ENCODE results near the gene PSIP1.
"Not testable (repeated sequence)": the region's sequence is repeated elsewhere in the genome, so short reads cannot be mapped to it uniquely, and the experiment has no call there.

PSIP1 gene

GRCh38 chr9:15510789-15511575, at the start of gene PSIP1:
Gene PSIP1 (minus strand): TSS chr9:15510970. CDS start chr9:15510188, 782 bp downstream.
- DNase-seq, result peak; percentile 48 to 97 (median 90)

- peak in 2 of 14 donors; percentile 29 to 66 for DNase-seq
Observed at GRCh38 chr9:15553528-15553898, 42.7 kb upstream of the PSIP1 start.

- peak; percentile 55 to 92 (median 88) for DNase-seq
Observed at GRCh38 chr9:15552636-15553527, 42.1 kb upstream of the PSIP1 start, which contains the start of gene CCDC171. Gene CCDC171 (plus strand): TSS chr9:15553043. CDS start chr9:15564089, 11,046 bp downstream.

- DNase-seq, result no peak
Observed at GRCh38 chr9:15549611-15550010, 38.8 kb upstream of the PSIP1 start.

- no peak for DNase-seq
Observed at GRCh38 chr9:15543047-15543813, 32.5 kb upstream of the PSIP1 start.

GRCh38 chr9:15542624-15543023, 31.9 kb upstream of the PSIP1 start:
- DNase-seq, result no peak

GRCh38 chr9:15541872-15542271, 31.1 kb upstream of the PSIP1 start:
- no peak for DNase-seq

- no peak for DNase-seq
Observed at GRCh38 chr9:15531380-15531779, 20.6 kb upstream of the PSIP1 start.

GRCh38 chr9:15529566-15530324, 19.0 kb upstream of the PSIP1 start:
- no peak for DNase-seq

GRCh38 chr9:15527035-15527434, 16.3 kb upstream of the PSIP1 start:
- not testable (repeated sequence) for DNase-seq

GRCh38 chr9:15525958-15526357, 15.2 kb upstream of the PSIP1 start:
- DNase-seq, result no peak

- no peak for DNase-seq
Observed at GRCh38 chr9:15524845-15525455, 14.2 kb upstream of the PSIP1 start.

- DNase-seq, result no peak
Observed at GRCh38 chr9:15522130-15522755, 11.5 kb upstream of the PSIP1 start.

GRCh38 chr9:15521254-15521653, 10.5 kb upstream of the PSIP1 start:
- no peak for DNase-seq

GRCh38 chr9:15519831-15520230, 9.1 kb upstream of the PSIP1 start:
- DNase-seq, result no peak

GRCh38 chr9:15513335-15513734, 2.6 kb upstream of the PSIP1 start:
- no peak for DNase-seq

GRCh38 chr9:15512889-15513288, 2.1 kb upstream of the PSIP1 start:
- DNase-seq, result no peak

- peak in 1 of 14 donors; percentile 6 for DNase-seq
Observed at GRCh38 chr9:15512204-15512603, 1.4 kb upstream of the PSIP1 start.

- peak in 13 of 14 donors; percentile 27 to 78 (median 66) for DNase-seq
Observed at GRCh38 chr9:15509931-15510788, 610 bp downstream of the PSIP1 start.

GRCh38 chr9:15505921-15506320, 4.8 kb downstream of the PSIP1 start:
- no peak for DNase-seq
